Activated naive CD4-positive, alpha-beta T cell treated with Interleukin-2 at 50 U/mL for 16 hours (primary cell): ENCODE measurements around the gene COL9A2.
A peak's percentile ranks its signal among the peaks of the same experiment; 100 is the strongest.

Experiments used
- DNase-seq: peaks from one replicate; pipeline ENCODE4 v3.0.0-alpha.2; 2020

Gene COL9A2

DNA sequence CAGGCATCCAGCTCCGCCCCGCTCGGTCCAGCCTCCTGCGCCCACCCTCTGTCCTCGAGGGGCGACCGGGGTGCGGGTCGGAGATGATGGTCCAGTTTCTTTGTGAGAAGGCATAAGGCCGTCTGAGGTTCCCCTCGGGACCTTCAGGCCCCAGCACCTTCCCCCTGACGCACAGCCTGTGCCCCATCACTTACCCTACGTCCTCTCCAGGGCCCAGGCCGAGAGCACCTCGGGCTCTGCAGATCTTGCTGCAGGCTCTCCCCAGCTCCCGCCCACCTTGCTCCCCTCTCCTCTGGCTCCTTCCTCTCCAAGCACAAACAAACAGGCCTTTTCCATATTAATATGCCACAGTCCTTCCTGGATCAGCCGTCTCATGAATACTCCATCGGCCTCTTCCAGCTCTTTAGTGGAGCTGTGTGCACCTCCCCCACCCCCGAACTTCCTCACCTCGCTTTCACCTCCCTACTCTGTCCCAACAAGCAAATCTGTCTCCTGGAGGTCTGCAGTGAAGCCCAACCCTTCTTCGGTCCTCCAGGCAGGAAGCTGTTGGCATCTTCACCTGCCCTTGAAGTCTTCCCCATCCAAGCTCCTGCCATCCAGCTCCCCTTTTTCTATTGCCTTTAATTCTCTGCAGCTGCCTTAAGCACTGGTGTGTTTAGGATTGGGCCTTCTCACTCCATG, 448 bp upstream of the COL9A2 start:
- DNase-seq, result no peak

DNA sequence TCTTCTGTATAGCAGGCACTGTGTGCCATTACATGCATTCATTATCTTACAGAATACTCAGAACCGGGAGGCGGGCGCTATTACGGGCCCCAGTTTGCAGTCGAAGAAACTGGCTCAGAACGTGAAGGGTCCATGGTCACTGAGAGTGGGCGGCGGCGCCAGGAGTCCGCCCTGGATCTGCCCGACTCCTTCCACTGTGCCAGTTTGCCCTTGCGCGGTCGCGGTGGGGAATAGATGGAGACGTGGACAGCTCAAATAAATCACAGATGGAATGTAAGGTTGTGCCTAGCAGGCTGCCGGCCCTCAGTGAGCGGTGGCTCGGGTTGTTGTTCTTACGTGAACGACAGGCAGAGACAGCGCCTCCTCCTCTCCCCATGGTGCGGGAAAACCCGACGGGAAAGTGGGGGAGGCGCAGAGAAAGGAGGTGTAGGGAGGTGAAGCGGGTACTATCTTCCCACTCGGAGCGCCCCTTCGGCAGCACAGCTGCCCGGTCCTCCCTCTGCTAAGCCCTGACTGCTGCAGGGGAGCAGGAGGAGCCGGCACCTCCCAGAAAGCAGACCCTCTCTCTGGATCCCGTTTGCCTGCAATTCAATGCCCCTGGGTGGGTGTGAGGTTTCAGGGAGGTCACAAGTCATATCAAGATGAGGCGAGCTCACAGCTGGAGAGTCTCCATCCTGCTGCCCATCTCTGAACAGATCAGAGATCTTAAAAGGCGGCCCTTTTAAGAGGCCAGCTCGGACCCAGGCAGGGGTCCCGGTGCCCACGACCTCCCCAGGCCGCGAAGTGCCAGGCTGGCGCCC, 1.1 kb downstream of the COL9A2 start:
- DNase-seq, result peak; percentile 33

DNA sequence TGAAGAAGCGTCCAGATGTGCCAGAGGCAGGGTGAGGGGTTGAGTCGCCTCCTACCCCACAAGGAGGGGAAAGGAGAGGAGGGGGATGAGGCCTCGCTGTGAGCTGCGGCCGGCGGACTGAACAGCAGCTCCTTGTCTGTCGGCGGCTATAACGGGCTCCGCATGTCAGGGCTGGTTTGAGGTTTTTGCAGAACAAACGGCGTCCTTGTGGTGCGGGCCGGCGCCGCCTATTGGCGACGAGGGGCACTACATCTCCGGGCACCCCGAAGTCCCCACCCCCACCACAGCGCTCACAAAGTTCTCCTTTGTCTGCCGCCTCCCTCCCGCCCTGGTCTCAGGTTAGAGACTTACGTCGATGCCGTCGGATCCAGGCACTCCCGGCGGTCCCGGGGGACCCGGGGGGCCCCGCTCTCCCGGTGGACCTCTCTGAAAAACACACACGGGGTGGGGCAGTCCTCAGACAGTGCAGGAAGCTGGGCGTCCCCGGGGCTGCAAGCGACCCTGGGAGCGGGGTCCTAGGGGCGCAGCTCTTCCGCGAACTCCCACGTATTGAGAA, 1.8 kb downstream of the COL9A2 start:
- peak; percentile 87 for DNase-seq

DNA sequence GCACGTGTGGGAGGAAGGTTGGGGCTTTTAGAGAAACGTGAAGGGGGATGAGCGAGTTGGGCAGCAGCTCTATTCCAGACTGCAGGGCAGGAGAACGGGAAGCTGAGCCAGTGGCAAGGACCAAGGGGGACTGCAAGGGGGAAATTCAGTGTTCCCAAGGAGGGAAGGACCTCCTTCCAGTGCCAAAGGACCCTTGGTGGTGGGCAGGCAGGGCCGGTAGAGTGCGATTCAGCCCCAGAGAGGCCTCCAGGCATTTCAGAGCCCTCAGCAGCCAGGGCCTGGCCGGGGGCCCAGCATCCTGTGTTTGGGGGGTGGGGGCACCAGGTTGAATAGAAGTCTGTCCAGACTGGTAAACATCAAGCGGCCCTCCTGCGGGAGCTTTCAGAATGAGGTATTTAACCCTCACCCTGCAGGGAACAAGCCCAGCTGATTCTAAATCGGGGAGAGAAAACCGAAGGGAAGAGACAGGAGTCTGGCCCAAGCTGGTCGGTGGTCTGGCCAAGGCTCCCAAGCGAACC, 2.3 kb downstream of the COL9A2 start:
- DNase-seq, result no peak

DNA sequence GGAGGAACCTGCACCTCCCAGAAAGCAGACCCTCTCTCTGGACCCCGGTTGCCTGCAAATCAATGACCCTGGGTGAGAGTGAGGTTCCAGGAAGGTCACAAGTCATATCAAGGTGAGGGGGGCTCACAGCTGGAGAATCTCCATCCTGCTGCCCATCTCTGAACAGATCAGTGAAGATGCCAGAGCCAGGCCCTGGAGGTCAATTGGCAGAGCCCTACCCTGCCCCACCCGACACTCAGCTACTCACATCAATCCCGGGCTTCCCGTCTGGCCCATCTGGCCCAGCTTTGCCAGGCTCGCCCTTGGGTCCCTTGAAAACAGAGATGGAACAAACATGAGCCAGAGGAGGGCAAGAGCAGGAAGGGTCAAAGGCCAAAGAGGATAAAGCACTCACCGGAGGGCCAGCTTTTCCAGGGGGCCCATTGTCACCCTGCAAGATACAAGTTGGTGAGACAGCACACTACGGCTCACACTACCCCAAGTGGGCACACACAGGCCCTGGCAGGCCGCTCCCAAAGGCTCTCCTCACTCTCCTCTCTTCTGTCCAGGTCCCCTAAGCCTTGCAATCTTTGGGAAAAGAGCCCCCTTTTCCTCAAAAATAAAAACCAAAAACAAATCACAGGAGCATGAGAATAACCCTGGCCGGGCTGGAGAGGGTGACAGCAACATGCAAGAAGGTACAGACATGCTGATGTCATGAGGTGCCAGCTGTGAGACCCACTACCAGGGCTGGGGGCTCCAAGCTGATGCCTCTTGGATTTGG, 2.9 kb downstream of the COL9A2 start:
- no peak for DNase-seq

DNA sequence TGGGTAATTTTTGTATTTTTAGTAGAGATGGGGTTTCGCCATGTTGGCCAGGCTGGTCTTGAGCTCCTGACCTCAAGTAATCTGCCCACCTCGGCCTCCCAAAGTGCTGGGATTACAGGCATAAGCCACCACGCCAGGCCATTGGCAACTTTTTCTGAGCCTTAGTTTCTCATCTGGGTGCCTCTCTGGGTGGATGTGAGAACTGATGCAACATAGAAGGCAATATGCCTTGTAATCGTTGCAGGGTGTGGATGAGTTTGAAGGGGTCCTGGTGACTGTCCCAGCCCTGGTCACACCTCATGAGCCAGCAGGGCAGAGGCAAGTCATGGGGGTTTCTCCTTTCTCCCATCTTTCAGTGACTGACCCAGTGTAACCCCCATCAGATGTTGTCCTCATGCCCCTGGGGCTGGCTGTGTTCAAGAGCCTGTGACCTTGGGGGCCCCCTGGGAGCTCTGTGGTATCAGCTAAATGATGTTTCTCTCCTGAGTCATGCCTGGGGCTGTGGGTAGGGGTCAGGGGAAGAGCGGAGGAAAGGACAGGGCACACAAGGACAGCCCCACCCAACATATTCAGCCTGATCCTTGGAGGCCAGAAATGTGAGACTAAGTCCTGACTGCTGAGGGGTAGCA, 3.6 kb downstream of the COL9A2 start:
- no peak for DNase-seq

DNA sequence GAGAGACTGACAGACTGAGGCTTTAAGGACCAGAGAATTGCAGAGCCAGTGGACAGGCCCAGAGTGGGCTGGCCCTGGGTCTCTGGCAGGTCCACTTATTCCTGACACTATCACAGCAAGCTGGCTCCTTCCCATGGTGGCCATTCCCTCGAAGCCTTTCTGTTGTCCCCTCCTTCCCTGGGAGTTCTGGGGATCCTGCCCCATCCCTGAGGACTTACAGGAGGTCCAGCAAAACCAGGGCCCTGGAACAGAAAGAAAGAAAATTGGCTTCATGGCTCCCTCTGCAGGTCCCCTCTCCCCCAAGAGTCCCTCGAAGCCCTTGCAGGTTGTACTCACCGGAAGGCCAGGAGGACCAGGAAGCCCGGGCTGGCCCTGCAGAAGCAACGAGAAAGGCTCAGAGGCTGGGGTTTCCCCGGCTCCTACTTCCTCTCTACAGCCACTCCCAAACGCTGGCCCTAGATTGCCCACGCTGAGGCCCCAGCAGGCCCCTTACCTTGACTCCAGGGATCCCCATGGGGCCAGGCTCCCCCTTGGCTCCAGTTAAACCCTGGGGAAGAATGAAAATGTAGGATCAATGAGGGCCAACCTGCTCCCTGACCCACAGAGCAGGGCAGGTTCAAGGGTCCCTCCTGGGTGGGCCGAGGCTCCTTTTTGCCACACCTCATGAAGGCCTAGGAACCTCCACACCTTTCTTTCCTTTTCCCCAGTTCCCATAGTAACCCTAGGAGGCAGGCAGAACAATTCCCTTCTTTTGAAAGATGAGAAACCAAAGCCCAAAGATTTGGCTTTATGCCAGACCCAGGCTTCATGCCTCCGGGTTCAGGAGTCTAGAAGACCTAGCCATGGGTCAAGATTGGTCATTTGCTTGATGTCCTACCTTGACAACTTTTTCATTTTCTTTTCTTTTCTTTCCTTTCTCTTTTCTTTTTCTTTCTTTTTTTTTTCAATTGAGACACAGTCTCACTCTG, 4.6 kb downstream of the COL9A2 start:
- peak; percentile 34 for DNase-seq

DNA sequence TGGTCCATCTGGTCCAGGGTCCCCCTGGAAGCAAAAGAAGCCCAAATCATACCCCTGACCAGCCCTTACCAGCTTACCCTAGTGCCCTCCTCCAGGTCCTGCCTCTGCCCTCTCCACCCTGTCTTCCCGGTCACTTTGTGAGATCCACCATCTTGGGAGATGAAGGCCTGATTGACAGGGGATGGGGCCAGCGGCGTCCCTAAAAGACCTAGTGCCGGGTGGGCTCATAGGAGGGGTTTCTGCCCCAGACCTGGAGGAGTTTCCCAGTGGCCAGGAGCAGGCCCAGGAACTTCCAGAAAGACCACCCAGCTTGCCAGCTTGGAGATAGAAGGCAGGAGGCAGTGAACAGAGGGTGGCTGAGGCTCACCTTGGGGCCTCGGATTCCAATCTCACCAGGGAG, 5.4 kb downstream of the COL9A2 start:
- DNase-seq, result no peak

DNA sequence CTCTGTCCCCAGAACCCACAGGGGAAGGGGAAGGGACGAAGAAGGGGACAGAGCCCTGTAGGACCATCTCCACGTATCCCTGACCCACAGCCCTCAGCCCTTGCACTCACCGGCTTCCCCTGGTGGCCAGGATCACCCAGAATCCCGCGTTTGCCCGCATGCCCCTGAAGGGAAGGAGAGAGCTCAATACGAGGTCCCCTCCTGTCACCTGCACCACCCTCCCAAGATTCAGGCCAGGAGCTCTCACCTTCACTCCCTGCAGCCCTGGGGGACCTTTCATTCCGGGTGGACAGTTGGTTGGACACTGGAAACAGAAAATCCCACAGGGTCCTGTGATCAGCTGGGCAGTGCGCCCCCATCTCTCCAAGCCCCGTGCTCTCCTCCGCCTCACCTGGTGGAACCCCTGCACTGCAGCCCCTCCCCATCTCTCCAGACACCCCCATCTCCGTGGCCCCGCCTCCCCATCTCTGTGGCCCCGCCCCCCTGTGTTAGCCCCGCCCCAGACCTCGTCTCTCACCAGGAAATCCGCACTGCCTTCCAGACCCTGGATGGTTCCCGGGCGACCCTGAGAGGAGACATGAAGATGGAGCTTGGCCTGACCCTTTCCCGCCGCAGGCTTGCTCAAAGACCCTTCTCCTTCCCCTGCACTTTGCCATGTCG, 6.0 kb downstream of the COL9A2 start:
- DNase-seq, result no peak

DNA sequence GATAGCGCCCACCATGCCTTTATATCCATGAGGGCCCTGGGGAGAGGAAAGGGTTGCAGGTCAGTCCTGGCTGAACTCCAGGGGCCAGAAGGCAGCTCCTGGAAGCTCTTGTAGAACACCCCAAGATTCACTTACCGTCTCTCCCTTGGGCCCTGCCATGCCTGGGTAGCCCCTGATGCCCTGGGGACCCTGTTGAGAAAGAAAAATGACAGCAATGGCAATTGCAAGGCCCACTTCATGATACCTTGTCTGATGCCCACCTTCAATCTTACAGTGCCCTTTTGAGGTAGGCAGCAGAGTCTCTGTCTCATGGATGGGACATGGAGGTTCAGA, 7.0 kb downstream of the COL9A2 start:
- no peak for DNase-seq

DNA sequence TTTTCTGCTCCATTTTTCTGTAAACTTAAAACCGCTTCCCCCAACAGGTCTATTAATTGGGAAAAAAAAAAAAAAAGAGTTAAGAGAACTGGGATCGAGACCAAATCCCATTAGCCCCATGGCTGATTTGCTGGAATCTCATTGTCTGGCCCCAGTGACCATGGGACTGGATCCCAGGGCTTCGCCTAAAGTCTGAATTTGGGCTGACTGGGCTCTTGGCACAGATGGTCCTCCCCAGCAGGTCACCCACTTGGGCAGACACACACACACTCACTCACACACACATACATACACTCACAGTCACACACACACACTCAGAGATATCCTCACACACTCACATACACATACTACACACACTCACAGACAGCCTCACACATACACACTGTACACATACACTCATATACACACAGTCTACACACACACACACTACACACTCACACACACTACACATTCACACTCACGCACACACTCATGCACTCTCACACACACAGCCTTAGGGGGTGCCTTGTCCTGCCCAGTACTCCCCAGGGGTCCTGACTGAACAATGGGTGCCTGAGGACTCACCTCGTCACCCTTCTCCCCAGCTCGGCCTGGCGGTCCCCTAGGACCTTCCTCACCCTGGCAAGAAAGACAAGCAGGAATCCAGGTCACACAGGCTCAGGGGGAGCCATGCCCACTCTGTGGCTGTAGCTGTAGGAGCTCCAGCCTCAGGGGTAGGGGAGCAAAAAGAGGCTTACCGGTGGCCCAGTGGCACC, 7.5 kb downstream of the COL9A2 start:
- no peak for DNase-seq

DNA sequence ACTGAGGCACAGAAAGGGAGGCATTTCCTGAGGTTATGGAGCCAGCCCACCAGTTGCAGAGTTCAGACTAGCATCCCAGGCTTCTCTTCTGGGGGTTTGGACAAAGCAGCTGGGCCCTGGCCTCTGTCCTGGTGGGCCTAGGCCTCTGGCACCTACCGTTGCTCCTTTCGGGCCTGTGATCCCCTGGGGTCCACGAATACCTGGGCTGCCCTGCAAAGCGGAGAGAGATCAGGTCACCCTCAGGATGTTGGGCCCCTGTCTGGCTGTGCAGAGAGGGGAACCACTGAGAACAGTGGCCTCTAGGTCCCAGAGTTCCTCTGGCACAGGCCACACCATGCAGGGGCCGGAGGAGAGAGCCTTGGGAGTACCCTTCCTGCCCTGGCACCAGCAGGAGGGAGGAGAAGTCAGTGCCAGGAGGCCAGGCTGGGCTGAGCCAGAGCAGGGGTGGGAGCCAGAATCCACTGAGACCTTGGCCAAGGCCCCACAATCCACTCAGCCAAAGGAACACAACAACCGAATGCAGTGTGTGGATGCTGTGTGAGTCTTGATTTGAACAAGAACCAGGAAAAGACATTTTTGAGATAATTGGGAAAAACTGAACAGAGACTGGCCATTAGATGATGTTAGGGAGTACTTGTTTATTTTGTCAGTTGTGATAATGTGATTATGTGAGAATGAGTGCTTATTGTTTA, 8.9 kb downstream of the COL9A2 start:
- DNase-seq, result no peak

DNA sequence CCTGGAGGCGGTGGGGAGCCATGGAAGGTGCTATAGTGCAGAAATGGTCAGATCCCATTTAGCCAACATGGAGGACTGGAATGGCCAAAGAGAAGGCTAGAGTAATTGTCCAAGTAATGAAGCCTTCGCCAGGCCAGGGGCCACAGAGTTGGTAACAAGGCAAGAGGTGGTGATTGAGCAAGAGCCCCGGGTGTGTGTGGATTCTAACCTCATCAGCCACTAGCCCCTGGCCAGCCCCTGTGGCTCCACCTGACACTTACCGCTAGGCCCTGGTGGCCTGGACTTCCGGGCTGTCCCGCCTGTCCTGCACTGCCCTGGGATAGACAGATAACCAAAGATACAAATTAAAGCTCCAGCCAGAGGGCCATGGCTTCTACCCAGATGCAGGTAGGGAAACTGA, 9.9 kb downstream of the COL9A2 start:
- DNase-seq, result no peak

DNA sequence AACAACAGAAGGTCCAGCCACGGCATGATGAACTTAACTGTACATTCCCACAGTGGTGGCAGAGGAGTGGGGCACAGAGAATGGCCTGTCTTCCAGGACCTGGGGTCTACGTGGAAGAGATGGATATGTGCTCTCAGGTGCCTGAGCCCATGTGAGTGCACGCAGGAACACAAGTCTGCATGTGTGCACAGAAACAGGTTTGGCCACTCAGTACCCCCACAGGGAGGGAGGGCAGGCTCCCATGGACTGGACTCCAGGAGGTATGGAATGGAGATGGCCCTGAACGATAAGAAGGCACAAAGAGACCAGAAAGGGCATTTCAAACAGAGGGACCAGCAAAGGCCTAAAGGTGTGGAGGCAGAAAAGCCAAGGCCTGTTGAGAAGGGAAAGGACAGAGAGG, 10.8 kb downstream of the COL9A2 start:
- DNase-seq, result no peak

DNA sequence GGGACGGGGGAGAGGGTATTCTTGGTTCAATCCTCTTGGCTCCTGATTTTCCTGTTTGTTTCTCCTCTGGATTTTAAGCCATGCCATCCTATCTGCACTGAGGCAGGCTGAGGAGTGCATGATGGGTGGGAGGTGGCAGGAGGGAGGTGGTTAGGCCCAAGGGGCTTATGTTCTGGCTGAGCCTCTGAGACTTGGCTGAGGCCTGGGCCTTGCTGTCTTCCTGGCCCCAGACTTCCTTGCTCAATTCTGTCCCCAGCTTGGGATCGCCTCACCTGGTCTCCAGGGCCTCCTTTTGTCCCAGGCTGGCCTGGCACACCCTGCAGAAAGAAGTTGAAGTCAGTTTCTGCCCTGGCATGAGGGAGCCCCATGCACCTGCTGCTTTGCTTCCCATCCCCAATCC, 11.2 kb downstream of the COL9A2 start:
- DNase-seq, result no peak

DNA sequence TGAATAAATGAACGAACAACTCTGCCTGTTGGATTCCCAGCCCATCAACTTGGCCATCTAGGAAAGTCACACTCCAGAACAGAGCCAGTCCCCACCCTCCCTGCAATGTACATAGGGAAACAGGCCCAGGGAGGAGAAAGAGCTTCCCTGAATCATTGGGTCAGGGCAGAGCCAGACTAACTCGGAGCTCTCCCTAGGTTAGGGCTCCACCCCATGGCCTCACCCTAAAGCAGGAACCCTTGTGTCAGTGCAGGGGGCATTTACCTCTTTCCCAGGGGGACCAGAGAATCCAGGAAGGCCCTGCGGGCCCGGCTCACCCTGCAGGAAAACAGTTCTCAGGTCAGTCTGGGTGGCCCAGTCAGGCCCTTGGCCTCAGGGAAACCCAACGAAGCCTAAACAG, 11.6 kb downstream of the COL9A2 start:
- no peak for DNase-seq

DNA sequence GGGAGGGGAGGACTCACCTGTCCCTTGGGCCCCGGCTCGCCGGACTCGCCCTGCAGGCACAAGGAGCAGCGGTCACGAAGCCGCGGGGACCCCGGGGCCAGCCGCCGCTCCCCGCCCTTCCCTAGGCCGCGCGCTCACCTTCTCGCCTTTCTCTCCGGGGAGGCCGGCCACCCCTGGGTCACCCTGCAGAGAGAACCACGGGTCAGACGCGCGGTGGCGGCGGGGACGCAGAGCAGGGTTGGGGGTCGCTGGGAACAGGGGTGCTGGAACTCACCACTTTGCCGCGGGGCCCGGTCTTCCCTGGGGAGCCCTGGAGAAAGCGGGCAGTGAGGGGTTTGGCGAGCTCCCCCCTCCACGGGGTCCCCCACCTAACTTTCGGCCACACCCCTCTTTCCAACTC, 13.3 kb downstream of the COL9A2 start:
- DNase-seq, result no peak

DNA sequence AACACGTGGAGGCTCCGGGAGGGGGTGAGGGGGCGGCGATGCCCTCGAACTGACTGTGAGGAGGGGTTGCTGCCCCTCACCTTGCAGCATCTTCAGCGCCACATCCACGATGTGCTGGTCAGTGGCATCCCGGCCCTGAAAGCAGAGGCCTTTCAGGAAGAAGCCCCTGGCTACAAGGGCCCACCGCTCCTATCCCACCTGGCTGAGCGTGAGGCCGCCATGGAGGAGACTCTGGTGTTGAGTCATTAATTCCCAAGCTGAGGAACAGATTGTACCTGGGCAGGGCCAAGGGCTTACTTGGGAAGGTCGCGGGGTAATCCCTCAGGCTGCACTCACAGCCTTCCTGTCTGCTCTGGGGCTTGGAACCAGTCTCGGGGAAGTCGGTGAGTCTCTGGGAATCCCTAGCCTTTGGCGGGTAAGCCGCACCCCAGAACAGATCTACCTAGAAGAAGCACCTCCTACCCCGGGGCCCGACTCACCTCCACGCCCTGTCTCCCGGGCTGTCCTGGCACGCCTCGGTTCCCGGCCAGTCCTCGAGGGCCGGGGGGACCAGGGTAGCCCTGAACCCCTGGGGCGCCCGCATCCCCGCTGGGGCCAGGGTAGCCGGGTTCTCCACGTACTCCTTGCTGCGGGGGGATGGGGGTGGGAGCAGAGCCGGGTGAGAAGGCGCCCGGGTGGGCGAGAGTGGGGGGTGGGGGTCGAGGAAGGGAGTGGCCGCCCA, 13.9 kb downstream of the COL9A2 start:
- no peak for DNase-seq

DNA sequence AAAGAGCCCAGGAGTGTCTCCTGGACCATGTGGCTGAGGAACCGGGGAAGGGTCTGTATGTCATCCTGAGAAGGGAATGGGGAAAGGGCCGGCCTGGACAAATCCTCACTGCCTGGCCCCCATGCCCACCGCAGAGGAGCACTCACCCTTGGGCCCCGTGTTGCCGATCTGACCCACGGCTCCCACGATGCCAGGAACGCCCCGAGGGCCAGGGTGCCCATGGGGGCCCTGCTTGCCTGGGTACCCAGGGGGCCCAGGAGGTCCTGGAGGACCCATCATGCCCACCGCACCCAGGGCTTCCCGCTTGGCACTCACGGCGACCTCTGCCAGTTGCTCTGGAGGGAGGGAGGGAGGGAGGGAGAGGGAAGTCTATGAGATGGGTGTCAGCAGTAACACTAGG, 14.6 kb downstream of the COL9A2 start:
- no peak for DNase-seq
